HG03575 (cell line): Measurements from ENCODE around the gene DUSP7.
"Not testable (repeated sequence)": the region's sequence is repeated elsewhere in the genome, so short reads cannot be mapped to it uniquely, and the experiment has no call there.

Experiments
- ATAC-seq: cut with Tn5 transposase; IDR thresholded peaks from one replicate; pipeline ENCODE4 v1.9.1; 2021; ENCODE audit not compliant: unreplicated experiment, insufficient number of reproducible peaks, low FRiP score; ENCODE audit errors: extremely low read depth

The DUSP7 gene

DNA sequence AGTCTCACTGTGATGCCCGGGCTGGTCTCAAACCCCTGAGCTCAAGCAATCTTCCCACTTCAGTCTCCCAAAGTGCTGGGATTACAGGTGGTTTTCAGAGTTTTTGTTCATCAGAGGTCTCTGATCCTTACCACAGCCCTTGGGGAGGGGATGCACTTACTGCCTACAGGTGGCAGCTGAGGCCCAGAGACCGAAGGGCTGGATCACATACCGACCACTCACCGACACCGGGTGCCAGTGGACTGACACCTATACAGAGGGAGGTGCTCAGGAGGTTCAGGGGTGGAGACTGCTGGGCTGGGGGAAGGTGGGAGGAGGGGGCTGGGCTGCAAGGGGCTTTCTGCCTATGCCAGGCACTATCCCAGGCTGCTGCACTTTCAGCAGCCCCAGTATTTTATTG is 19.5 kb downstream of the DUSP7 start:
- no peak for ATAC-seq

DNA sequence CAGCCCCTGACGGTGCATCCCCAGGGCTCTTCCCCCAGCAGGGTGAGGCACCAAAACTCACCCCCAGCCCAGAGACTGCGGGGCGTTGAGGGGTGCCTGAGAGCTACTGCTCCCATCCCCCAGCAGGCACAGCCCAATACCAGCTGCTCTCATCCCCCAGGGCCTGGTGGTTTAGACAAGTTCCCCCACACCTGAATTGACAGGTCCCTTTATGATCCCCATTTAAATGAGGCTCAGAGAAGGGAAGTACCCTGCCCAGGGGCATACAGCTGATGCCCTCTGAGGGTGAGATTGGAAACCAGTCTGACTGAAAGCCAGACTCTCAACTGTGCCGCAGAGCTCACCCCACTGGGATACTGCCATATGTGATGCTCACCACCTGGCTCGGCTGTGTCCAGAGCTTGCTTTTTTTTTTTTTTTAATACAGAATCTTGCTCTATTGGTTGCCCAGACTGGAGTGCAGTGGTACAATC is 20.1 kb downstream of the DUSP7 start:
- ATAC-seq: no peak

DNA sequence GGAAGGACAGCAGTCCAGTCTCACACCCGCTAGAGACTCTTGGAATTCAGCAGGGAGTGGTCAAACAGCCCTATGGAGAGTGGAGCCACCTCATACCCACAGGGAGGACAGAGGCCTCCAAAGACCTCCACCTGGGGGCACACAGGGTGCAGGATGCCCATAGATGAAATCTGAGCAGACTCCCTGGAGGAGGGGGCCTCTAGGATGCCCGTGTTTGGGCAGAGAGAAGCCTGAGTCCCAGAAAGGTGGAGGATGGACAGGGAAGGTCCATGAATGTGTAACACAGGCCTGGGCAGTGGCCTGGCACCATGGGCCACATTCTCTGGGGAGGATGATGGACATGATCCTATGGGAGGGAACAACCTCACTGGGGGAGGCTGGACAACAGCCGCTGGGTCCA is 21.7 kb downstream of the DUSP7 start:
- ATAC-seq: no peak

DNA sequence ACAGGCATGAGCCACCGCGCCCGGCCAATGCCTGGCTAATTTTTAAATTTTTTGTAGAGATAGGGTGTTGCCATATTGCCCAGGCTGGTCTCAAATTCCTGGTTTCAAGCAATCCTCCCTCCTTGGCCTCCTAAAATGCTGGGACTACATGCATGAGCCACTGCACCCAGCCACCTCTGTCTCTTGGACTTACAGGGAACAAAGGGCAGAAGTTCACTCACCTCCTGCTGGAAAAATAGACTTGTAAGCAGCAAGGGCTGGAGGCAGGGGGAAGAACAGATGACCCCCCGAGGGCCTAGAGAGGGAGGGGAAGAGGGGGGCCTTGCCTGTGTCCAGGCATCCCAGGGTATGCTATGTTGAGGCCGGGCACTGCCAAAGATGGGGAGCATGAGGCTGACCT is 22.2 kb downstream of the DUSP7 start:
- no peak for ATAC-seq

DNA sequence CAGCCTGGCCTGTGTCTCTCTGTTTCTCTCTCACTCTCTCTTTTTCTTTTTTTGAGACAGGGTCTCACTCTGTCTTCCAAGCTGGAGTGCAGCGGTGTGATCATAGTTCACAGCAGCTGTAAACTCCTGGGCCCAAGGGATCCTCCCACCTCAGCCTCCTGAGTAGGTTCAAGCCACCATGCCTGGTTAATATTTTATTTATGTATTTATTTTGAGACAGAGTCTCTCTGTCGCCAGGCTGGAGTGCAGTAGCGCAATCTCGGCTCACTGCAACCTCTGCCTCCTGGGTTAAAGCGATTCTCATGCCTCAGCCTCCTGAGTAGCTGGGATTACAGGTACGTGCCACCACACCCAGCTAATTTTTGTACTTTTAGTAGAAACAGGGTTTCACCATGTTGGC is 22.6 kb downstream of the DUSP7 start:
- ATAC-seq: not testable (repeated sequence)

DNA sequence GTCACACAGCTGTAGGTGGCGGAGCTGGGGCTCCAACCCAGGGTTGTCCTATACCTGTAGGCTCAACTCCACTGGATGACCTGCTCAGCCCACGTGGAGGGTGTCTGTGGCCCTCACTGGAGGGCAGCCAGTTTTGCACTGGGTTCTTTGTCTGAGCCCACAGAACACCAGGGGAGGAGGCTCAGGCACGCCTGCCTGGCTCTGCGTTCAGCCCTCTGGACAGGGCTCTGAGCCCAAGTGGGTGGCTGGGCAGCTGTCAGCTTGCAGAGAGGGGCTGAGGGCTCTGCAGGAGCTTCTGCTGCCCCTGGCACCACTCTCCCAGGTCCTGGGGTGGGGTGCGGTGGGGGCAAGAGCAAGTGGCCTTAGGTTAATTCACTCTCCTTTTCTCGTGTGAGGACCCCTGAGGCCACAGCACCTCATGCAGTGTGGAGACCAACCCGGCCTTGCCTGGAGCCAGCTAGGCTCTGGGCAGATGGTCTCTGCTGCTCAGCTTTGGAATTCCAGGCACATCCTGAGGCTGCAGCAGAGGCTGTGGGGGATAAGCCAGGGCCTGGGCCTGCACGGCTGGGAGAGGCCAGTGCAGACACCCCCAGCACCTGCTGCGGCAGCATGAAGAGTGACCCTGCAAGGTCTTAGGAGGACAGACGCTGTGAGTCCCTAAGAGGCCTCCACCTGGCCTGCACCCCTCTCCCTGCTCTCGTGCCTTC is 23.5 kb downstream of the DUSP7 start:
- ATAC-seq: no peak

DNA sequence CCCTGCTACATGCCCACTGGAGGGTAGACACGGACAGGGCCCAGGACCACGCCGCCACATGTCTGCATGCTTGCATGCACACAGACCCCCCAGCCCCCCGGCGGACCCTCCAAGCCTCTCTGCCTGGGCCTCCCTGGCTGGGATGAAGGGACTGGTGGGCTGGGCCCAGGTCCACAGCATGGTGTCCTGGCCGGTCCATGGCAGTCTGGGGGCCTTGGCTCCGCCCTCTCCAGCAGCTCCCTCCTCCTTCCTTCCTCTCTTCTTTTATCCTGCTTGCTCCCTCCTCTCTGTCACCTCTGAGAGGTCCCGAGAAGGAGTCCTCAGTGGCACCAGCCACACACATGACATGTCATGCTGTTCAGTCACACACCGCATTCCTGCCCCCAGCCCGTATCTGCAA is 24.5 kb downstream of the DUSP7 start:
- ATAC-seq: no peak

DNA sequence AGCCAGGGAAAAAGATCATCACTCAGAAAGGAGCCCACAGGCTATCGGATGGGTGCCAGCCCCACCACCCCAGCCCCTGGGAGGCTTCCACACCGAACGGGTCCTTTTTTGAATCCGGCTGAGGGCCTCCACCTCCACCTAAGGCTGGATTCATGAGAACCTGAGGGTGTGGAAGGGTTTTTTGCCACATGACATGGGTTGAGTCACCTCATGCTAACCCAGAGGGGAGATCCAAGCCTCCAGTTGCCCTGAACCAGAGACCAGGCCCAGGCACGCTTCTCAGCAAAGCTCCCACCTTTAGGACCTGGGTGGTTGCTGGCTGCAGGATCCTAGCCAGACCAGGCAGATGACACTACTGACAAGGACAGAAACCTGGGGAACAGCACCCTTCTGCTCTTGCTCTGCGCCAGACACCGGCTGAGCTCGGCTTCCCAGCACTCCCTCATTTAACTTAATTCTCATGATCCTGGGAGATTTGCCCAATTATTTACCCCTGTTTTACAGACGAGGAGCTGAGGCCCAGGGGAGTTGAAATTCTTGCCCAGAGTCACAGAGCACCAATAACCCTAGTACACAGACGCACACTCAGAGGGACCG is 25.6 kb downstream of the DUSP7 start:
- ATAC-seq: no peak

DNA sequence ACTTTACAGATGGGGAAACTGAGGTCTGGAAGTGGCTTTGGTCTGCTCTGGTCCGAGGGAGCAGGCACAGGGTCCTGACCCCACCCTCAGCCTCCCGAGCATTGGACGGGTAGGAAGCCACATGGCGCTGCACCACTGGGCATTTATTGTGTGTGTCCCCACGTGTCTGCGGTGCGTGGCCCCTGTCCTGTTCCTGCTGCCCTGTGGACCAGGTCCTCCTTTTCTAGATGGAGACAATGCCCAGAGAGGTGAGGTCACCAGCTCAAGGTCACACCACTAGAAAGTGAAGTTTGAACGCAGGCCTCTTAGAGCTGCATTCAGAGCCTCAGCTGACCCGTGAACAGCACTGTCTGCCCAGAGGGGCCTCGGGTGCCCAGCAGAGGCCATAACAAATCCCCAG is 26.8 kb downstream of the DUSP7 start:
- ATAC-seq: no peak

DNA sequence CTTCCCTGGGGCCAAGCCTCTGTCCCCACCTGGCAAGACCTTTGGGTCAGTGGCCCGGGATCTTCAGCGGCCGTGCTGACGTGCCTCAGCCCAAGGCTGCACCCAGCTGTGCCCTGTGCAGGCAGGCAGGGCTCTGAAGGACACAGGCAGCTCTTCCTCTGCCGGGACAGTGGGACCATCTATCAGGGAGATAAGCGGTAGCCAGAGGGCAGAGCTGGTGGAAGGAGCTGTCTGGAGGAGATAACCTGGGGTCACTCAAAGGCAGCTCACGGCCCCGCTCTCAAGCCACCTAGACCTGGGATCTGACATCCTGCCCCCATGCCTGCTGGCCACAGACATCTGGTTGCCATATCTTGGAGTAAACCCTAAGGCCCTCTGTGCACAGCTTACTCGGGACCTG is 27.3 kb downstream of the DUSP7 start:
- no peak for ATAC-seq

DNA sequence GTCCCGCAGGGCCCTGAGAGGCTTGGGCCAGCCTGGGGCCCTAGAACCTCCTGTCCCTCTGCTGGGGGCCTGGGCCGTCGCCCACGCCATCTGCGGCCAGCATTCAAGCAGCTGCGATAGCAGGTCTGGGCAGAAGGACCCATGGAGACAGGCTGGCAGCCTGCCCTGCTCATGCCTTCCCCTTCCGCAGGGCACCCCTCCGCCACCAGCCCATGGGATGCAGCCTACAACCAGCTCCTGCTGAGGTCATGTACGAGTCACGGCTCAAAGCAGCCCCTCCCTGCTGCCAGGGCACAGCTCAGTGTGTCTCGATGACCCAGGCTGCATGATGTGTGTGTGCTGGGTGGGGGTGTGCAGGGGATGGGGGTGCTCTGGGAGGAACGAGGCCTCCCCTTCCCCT is 27.8 kb downstream of the DUSP7 start:
- no peak for ATAC-seq

DNA sequence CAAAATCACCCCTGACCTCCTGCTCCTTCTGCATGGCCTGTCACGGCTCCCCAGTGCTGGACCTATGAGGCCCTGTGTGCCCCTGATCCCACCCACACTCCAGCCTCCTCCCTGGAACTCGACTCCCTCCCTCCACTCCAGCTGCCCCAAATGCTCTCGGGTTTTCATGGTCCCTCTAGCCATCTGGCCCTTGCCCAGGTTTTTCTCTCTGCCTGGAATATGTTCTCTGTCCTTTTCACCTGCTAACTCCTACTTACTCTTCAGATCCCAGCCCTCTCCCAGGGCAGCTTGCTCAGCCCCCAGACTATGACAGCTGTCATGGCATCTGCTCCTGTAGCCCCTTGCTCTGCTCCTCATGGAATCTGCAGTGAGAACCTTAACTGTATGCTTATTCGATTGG is 30.3 kb downstream of the DUSP7 start:
- ATAC-seq: no peak

DNA sequence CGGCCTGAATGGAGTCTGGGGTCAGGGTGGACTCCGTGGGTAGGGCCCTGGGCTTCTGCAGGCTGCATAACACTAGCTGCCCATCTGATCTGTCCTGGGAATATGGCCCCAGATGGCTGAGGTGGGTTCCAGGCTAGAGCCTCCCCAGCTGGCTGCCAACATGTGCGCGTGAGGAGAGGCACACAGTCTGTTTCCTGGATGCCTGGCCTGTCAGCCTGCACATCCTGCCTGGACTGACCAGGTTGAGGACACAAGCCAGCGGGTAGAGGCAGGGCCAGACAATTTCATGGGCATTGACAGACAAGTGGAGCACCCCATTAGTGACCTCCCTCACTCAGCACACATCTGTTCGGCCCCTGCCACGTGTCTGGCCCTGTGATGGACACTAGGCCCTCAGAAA is 30.9 kb downstream of the DUSP7 start:
- no peak for ATAC-seq

DNA sequence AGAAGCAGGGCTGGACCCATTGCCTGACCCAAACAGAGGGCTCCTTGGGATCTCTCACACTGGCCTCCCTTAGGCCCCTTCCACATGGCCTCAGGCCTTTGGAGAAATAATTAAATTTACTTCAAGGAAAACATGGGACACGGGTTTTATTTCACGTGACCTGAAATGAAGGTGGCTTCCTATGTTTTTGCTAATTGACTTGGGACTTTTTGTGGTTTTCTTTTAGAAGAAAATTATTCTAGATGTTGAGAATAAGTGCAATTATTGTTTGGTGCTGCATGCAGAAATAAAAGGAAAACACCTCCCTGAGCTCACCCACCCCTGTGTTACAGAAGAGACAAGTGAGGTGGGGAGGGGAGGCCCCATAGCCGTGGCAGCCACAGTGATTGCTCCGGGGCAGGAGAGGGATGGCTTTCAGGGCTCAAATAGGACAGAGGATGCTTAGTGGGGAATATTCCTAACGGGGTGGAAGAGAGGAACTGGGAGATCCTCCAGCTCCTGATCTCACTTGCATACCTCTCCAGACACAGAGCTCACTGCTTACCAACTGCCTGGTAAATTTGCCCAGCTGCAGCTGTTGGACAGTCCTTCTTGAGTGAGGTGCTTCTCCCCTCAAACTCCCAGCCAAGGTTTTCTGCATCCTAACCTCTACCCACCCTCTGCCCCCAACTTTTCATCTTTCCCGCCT is 31.5 kb downstream of the DUSP7 start:
- no peak for ATAC-seq

DNA sequence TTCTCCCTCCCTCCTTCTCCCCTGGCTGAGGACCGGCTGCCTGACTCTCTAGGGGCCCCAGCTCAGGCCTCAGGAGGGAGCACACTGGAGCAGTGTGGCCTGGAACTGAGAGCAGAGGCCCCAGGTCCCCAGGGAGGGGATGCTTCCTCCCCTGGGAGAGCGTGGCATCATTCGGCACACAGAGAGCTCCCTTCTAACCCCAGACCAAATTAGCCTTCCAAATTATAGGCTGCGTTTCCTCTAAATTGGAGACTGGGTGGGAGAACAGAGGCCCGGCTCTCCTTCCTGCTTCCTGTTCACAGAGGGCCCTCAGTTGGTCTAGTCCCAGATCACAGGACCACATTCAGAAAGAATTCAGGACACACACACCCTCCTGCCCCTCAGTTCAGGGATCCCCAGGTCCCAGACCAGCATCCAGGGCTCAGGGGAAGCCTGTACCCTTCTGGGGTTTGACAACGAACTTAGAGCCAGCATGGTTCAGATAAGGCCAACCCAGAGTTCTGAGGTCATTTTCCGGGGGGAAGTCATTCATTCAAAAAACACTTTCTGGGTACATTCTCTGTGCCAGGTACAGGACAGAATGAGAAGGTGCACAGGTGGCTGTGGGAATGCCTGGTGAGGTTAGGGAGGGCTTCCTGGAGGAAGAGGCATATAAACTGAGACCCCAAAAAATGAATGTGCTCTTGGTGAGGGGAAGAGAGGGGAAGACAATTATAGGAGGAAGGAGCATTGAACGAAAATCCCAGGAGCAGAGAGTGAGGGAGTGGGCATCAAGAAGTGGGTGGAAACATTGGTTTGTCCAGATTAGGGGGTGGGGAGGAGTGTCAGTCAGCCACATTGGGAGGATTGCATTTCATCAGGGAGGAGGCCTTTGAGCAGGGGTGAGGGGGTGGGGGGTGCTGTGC is 32.3 kb downstream of the DUSP7 start:
- no peak for ATAC-seq

DNA sequence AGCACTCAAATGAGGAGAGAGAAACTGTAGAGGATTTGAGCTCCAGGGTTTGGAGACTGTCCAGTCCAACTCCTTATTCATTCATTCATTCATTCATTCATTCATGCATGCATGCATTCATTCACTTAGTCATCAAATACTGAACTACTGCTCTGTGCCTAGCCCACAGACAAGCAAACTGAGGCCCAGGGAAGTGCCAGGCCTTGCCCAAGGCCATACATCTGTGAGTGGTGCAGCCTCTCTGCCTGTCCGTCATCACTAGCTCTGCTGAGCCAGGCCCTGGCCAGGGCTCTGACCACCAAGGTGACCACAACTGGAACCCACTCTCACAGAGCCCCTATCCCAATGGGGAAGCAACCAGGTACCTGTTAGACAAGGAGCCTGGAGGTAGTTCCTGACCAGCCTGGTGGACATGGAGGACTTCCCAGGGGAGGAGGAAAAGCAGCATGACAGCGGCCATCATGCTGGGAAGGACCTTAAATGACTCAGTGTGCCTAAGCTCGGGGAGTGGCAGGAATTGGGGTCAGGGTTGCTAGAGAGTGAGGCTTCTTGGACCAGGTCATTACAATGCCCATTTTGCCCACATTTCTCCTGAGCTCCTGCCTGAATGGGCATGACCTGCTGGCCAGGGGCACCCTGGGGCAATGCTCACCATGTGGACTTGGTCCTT is 33.1 kb downstream of the DUSP7 start:
- ATAC-seq: no peak

DNA sequence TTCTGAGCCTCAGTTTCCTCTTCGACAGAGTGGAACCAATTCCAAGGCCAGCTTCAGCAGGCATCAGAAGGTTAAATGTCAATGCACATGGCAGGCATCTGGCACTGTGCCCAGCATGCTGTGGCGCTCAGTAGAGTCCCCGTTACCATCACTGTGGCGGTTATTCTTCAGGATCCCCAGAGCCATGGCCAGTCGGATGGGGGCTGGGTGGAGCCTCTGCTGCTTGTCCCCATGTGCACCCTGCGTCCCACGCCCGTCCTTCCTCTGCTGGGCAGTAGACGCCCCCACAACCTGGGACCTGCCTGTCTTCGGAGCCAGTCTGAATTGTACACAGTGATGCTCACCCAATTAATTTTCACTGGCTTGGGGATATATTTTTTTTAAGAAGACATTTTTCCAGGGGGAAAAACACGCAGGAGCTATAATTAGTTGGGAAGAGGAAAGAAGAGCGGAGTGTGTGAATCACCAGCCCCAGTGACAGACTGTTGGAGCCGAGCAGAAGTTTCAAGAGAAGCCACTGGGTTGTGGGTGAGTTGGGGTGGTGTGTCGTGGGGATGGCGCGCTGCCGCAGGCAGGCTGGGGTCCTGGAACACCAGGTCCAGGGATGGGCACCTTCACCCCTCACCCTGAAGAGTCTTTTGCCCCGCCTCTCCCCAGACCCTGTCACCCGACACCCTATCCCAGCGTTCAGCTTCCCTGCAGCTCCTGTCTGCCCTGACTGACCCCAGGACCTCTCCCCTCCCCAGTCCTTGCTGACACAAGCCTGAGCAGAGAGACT is 33.9 kb downstream of the DUSP7 start:
- no peak for ATAC-seq
